HL-60/S4 (cell line): Measurements from ENCODE around the gene NPHP3.

Experiments used
- in situ Hi-C: fragments of 300-500 bp; cut with MboI; formaldehyde crosslinking; loops from 2 replicates; pipeline ENCODE4 v1.14.3; 2022; ENCODE audit warnings: low sequenced_read_pairs

The NPHP3 gene

DNA sequence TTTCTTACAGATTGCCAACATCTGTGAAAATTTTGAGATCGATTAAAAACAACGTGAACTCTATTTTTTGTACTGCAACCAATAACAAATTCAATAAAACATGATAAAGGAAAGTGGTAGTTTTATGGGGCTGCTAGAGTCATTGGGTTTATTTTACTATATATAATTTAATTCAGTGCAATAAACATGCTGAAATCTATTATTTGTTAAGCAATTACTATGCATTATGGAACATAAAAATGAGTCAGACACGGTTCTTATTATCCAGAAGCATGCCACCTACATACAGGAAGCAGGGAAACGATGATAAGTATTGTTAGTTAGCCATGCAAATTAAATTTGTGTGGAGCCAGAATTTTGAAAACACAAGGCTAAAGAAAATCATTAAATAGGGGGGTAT is 27.2 kb downstream of the NPHP3 start:
- in situ Hi-C loops, result no loop called here

DNA sequence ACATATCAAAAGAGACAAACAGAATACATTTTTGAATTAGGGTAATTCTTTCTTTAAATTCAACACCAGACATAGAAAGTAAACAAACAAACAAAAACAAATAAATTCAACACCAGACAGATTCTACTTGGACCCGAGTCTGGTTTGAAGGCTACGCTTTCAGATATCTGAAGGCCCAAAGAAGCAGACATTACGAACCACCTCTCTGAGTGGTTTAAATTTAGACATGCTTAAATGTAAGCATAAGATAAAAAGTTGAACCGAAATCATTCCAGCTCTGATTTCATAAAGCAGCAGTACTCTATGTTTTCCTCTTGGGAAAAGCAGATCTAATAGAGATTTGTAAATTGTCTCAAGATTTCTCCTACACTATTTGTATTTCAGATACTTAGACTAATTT is 32.2 kb downstream of the NPHP3 start:
- in situ Hi-C loops, result no loop called here

GRCh38 chr3:132682201-132682600 is 40.0 kb downstream of the NPHP3 start:
- in situ Hi-C loops, result no loop called here

DNA sequence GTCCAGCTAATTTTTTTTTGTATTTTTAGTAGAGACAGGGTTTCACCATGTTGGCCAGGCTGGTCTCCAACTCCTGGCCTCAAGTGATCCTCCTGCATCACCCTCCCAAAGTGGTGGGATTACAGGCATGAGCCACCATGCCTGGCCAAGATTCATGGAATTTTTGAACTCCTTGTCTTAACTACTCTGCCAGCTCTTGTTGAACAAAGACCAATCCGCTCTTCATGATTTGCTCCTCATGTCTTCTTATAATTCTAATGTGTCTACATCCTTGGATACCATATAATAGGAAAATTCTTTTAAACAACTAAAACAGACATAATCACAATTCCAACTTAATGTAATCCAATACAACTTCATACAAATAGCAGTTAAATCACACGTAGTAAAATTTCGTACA is 40.8 kb downstream of the NPHP3 start:
- in situ Hi-C loops, result no loop called here

DNA sequence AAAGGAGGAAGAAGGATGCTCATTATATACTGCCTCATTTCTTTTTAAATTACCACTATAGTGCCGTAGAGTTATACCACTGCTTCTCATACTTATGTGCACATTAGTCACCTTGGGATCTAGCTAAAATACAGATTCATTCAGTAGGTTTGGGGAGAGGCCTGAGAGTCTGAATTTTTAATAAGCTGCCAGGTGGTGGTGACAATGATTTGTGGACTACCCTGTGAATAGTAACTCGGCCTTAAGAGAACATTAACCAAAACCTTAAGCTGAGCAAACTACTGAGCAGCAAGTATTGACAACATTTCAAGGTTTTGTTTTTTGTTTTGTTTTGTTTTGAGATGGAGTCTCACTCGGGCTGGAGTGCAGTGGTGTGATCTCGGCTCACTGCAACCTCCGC is 42.3 kb downstream of the NPHP3 start:
- in situ Hi-C loops, result no loop called here

DNA sequence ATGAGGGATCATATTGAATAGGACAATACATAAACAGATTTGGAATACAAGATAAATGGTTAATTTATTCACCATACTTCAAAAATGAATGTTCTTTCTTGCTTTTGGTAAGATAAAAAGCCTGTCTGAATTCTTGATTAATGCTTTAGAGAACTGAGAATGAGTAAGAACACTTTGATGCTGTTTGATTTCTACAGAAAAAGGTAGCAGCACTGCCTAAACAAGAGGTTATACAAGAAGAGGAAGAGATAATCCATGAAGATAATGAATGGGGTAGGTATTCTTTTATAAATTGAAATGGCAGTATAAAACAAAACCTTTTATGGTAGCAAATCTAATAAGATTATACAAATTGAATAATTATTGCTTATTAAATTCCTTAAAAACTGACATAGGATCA is 46.8 kb downstream of the NPHP3 start:
- in situ Hi-C loops, result no loop called here

GRCh38 chr3:132669256-132669777 is 52.9 kb downstream of the NPHP3 start:
- in situ Hi-C loops, result no loop called here

DNA sequence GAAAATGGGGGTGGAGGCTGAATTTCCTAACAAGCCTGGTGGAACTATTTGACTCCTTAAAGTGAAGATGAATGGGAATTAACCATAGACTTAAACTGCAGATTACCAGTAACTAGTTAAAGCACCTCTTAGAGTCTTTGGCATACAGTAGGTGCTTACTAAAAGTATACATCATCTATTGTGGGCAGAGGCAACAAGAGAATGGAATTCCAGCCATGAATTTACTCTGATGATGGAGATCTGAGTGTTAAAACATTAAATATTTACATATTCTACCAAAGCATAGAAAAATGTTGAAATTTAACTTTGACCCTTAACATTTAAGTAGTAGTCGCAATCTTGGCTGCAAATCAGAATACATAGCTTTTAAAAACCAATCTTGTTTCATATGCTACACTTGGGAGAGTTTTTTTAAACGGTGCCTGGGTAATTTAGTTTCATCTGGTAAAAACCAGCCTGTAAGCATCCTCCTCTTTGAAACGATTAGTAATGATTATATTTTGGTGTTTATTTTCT is 56.9 kb downstream of the NPHP3 start:
- in situ Hi-C loops, result no loop called here

DNA sequence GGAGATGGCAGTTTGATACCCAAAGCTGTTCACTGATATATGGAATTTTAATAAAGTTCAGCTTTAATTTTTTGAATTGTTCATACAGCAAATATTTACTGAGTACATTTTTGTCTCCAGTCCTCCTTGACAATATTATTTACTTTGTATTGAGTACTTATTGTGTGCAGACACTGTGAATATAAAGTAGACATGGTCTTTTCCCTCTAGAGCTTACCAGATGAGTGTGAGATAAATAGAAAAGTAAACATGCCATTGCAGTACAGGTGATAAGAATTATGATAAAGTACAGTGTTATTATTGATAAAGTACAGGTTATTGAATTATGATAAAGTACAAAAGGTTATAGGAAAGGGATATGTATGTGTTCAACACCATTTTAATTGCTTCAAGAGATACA is 60.0 kb downstream of the NPHP3 start:
- in situ Hi-C loops, result no loop called here

DNA sequence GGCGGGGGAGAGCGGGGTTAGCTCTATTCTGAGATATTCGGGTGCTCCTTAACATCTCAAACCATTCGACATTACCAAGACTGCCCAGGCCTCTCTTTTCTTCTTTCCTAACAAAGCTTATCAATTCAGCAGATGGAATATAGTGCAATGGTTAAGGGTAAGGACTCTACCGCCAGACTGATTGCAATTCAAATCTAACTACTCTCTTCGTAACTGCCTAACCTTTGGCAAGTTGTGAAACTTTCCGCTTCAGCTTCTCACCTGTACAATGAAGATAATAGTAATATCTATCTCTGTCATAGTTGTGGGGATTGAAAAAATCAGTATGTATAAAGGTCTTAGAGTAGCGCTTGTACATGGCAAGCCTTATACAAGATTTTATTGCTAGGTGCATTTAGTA is 61.1 kb downstream of the NPHP3 start:
- in situ Hi-C loops, result no loop called here

DNA sequence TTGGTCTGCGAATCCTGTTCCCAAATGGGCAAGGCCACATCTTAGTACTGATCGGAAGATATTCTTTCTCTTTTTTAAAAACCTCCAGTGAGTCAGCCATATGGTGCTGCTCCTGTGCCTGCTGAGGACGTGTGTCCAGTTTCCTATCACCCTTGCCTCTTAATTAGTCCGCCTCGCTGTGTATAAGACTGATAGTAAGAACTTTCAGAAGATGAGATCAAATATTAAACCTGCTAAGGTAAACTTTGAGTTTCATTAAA is 61.5 kb downstream of the NPHP3 start:
- in situ Hi-C loops, result no loop called here

DNA sequence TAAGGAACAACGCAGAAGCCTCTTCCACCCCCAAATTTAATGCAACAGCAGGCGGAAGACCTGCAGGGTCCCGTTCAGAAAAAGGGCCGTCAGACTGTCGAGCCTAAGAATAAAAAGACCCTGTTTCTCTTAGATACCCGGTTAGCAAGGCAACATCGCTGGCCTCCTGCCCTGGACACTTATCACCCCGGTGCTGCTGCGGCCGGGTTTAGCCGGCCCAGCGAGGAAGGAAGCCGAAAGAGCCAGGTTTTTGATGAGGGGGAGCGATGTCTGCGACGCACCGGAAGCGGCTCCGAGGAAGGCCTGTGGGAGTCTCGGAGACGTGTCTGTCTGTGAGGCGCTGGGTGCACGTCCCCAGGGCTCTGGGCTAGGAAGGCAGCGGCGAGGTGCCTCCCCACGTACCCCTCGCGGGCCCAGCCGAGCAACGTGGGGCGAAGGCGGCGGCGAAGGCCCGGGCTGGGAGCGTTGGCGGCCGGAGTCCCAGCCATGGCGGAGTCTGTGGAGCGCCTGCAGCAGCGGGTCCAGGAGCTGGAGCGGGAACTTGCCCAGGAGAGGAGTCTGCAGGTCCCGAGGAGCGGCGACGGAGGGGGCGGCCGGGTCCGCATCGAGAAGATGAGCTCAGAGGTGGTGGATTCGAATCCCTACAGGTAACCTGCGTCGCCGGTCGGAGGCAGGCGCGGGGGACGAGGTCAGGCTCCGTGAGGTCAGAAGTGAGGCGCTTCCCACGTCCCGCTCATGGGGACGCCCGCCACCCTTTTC is 62.0 kb downstream of the NPHP3 start, which contains the start of gene UBA5:
Gene UBA5, plus strand, starts transcription at position 278 of the 759 bp plus-strand sequence. Its CDS starts 209 bp downstream, at position 487.
- in situ Hi-C loops, result no loop called here

- in situ Hi-C loops, result loop anchor here (10.0 kb wide), 1 partner anchor 115 kb away; no protein-coding TSS in a partner anchor
These were observed 62.7 kb downstream of the NPHP3 start, which contains the start of gene ACAD11 for GRCh38 chr3:132659365-132660051. Gene ACAD11 (minus strand): TSS chr3:132659809. CDS start chr3:132659751, 58 bp downstream.

- in situ Hi-C loops, result loop anchor here (10.0 kb wide), 1 partner anchor 114 kb away; no protein-coding TSS in a partner anchor
These were observed 63.2 kb downstream of the NPHP3 start for GRCh38 chr3:132659000-132659364.

DNA sequence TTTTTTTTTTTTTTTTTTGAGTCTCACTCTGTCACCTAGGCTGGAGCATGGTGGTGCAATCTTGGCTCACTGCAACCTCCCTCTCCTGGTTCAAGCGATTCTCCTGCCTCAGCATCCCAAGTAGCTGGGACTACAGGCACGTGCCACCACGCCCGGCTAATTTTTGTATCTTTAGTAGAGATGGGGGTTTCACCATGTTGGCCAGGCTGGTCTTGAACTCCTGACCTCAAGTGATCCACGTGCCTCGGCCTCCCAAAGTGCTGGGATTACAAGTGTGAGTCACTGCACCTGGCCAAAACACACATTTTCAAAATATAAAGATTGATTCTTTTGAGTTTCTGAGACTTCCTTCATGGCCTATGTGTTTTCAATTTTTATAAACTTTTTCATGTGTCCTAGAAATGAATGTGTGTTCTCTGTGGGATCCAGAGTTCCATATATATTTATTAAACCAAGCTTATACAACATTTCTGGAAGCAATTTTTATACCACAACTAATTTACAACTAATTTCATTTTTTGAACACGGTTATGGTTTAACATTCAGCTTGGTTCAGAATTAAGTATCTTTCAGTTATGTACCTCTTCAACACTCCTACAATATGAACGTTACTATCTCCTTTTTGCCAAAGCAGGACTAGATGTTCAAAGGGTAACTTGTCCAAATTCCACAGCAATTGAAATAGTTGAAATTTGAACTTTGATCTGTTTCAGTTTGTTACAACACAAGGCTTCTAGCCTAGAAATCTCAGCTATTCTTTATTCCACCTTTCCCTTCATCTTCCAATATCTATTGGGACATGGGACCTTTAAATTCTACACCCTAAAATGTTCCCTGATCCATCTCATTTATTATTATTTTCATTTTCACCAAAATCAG is 64.1 kb downstream of the NPHP3 start:
- in situ Hi-C loops, result loop anchor here (10.0 kb wide), 1 partner anchor 113 kb away; no protein-coding TSS in a partner anchor

DNA sequence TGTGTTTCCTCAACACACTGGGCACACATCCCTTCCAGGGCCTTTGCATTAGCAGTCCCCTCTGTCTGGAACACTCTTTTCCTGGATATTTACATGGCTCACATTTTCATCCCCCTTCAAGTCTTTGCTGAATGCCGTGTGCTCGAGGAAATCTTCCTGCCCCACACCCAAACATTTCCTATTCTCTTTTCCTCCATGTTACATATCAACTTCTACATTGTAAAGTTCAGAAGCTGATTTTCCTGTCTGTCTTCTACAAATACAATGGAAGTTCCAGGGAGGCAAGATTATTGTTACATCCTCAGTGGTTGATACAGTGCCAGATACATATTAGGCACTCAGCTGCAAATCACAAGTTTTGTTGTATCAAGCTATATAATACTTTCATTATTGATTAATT is 66.7 kb downstream of the NPHP3 start:
- in situ Hi-C loops, result loop anchor here (10.0 kb wide), 1 partner anchor 111 kb away; no protein-coding TSS in a partner anchor

DNA sequence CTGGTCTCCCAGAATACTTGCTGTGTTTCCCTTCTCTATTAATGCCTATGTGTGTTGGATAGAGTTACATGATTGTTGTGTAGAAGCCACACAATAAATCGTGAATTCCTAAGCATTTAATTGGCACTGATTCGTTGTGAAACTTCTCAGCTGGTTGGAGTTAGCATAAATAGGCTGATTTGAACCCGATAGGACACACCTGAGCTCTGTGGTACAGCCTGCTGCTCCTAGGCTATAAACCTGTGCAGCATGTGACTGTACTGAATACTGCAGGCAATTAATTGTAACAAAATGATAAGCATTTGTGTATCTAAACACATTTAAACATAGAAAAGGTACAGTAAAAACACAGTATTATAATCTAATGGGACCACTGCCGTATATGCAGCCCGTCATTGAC is 67.5 kb downstream of the NPHP3 start:
- in situ Hi-C loops, result loop anchor here (10.0 kb wide), 1 partner anchor 110 kb away; no protein-coding TSS in a partner anchor

DNA sequence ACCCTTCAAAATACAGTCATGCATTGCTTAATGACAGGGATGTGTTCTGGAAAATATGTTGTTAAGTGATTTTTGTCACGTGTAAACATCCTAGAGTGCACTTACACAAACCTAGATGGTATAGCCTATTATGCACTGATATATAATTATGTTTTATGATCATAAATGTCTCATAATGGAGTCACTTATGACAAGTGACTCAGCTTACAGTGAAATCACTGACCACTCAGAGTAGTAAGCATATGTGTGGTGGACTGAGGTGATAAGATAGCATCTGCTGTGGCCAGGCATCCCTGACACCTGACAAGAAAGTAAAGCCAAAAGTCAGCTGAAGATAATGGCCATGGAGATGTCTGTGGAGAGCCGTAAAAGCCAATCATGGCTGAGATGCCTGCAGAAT is 68.0 kb downstream of the NPHP3 start:
- in situ Hi-C loops, result loop anchor here (10.0 kb wide), 1 partner anchor 109 kb away; no protein-coding TSS in a partner anchor

- in situ Hi-C loops, result loop anchor here (10.0 kb wide), 1 partner anchor 108 kb away; no protein-coding TSS in a partner anchor
These were observed 69.5 kb downstream of the NPHP3 start for GRCh38 chr3:132652640-132653270.

- in situ Hi-C loops, result loop anchor here (10.0 kb wide), 1 partner anchor 105 kb away; no protein-coding TSS in a partner anchor
These were observed 72.1 kb downstream of the NPHP3 start for GRCh38 chr3:132650153-132650552.
